Karpas-422 (cell line): ENCODE measurements around the gene AK8. TPM values are rescaled to one million over a fixed set of nuclear protein-coding genes. Genes with fewer than 3 reads are reported as not detected.

Source experiments
- DNase-seq: peaks from one replicate; pipeline ENCODE4 v3.0.0-alpha.2; 2015
- H2AFZ ChIP-seq: fragments of 200-600 bp; sonication (generic); 2 replicates; pipeline ENCODE4 v1.6.1; 2014; ENCODE audit warnings: antibody characterized with exemption, low read length, mixed read lengths
- H3K27ac ChIP-seq: fragments of 200-600 bp; sonication (generic); 2 replicates; pipeline ENCODE4 v1.5.1; 2014; ENCODE audit warnings: mild to moderate bottlenecking, low read length, moderate library complexity
- H3K27me3 ChIP-seq: fragments of 200-600 bp; sonication (generic); 2 replicates; pipeline ENCODE4 v1.6.1; 2014; ENCODE audit warnings: low read length, mixed read lengths
- H3K36me3 ChIP-seq: fragments of 200-600 bp; sonication (generic); 2 replicates; pipeline ENCODE4 v1.6.1; 2014; ENCODE audit warnings: low read length, mixed read lengths; ENCODE audit not compliant: insufficient read depth
- H3K4me1 ChIP-seq: fragments of 200-600 bp; sonication (generic); 2 replicates; pipeline ENCODE4 v1.6.1; 2014; ENCODE audit warnings: mild to moderate bottlenecking, low read length, mixed read lengths
- H3K4me2 ChIP-seq: fragments of 200-600 bp; sonication (generic); 2 replicates; pipeline ENCODE4 v1.6.1; 2014; ENCODE audit warnings: low read length, low read depth, mild to moderate bottlenecking; ENCODE audit not compliant: poor library complexity, severe bottlenecking
- H3K4me3 ChIP-seq: fragments of 200-600 bp; sonication (generic); 2 replicates; pipeline ENCODE4 v1.5.1; 2014; ENCODE audit warnings: mild to moderate bottlenecking, antibody characterized with exemption, low read length, mixed read lengths
- H3K79me2 ChIP-seq: fragments of 200-600 bp; sonication (generic); 2 replicates; pipeline ENCODE4 v1.6.1; 2014; ENCODE audit warnings: mild to moderate bottlenecking, low read length, mixed read lengths
- H3K9ac ChIP-seq: fragments of 200-600 bp; sonication (generic); 2 replicates; pipeline ENCODE4 v1.6.0; 2014; ENCODE audit warnings: low read length
- H3K9me2 ChIP-seq: fragments of 200-600 bp; sonication (generic), shearing (Covaris generic); replicated peaks from 2 replicates; pipeline ENCODE4 v1.6.0; 2014; ENCODE audit warnings: mild to moderate bottlenecking, low read length, moderate library complexity; ENCODE audit not compliant: insufficient read depth
- H3K9me3 ChIP-seq: fragments of 300-700, 200-600 bp; sonication (generic); 2 replicates; pipeline ENCODE4 v1.6.1; 2014; ENCODE audit warnings: low read length, mixed read lengths
- H4K20me1 ChIP-seq: fragments of 200-600 bp; sonication (generic); 2 replicates; pipeline ENCODE4 v1.6.1; 2014; ENCODE audit warnings: mild to moderate bottlenecking, antibody characterized with exemption, low read length, low read depth; ENCODE audit not compliant: insufficient read depth
- total RNA-seq: library from RNA; depleted of rRNA; stranded (reverse); fragments of >200 nt; shearing (Covaris generic); gene quantifications from 2 replicates; pipeline ENCODE4 v1.2.3, GENCODE V29; 2014; ENCODE audit warnings: low replicate concordance

AK8 gene
- total RNA-seq, 1 experiment from 2014 or later = not detected

DNA sequence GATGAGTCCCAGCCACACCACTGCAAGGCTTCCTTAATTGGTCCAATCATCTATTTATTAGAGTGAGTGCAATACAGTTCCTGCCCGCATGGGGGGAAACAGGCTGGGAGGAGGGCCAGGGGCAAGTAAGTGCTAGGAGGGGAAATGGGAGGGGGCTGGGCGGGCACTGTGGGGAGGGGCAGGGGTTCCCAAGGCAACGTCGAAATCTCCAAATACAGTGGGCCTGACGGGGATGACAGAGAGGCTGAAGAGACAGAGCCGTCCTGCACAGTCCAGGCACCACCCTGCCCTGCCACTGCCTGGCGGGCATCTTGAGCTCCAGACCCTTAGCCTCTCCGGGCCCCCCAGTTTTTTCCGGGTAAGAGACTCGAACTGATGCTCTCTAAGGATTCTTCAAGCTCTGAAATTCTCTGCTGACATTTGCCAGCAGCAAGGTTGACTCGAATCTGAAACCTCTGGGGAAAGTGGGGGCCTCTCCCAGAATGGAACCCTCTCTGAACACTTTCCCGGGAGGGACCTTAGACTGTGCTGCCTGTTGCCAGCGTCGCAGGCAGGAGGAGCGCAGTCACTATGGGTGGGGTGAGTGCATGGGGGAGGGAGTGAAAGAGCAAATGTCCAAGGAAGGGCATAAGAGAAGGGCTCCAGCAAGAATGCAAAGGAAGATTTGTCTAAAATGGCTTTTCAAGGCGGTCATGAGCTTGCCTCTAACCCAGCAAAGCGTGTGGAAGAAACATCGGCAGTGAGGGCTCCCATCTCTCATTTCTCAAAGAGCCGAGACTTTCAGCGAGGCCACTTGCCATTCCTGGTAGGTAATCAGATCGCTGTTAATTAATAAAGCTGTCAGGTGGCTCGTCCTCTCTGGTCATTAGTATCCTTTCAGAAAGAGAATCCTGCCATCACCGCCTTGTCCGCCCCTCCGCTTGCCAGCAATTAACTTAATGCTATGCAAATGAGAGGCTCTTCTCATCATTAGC, 108.9 kb downstream of the AK8 start:
- peak overlapping the region; percentile 68 for H3K4me2 ChIP-seq

DNA sequence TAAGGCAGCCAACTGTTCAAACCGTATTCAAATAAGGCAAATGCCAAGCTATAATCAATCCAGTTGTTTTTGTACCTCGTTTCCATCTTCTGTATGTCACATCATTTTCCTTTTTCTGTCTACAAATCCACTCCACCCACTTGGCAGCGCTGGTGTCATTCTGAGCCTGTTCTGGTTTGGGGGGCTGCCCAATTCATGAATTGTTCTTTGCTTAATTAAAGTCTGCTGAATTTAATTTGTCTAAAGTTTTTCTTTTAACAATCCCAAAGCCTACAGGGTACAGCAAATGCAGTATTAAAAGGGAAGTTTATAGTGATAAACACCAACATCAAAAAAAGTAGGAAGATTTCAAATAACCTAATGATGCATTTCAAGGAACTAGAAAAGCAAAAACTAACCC, 114.5 kb downstream of the AK8 start:
- Histone ChIP-seq H3K4me3 (no peak overlapping the region), H3K27ac (no peak overlapping the region), H4K20me1 (no peaks in the 10 kb centered on the region), H3K9me2 (no peaks in the 10 kb centered on the region), H3K27me3 (no peaks in the 10 kb centered on the region), H3K9ac (no peak overlapping the region), H3K36me3 (no peaks in the 10 kb centered on the region), H2AFZ (no peak overlapping the region), H3K79me2 (no peaks in the 10 kb centered on the region), H3K9me3 (no peaks in the 10 kb centered on the region), H3K4me1 (peaks cover 3% of the 10 kb centered on the region; the same call in 1 of the 2 replicates), H3K4me2 (no peak overlapping the region)
- DNase-seq = no peak

More for the DNA sequence above, 108.9 kb downstream of the AK8 start:
- Histone ChIP-seq H3K27ac (peak overlapping the region; percentile 49), H4K20me1 (no peaks in the 10 kb centered on the region), H3K9me3 (no peaks in the 10 kb centered on the region), H3K79me2 (no peaks in the 10 kb centered on the region), H3K4me1 (peaks cover 22% of the 10 kb centered on the region), H3K9ac (peak overlapping the region; percentile 72), H2AFZ (peak overlapping the region; percentile 26), H3K9me2 (no peaks in the 10 kb centered on the region), H3K36me3 (no peaks in the 10 kb centered on the region), H3K4me3 (peak overlapping the region; percentile 69), H3K27me3 (no peaks in the 10 kb centered on the region)
- DNase-seq = peak; percentile 83

DNA sequence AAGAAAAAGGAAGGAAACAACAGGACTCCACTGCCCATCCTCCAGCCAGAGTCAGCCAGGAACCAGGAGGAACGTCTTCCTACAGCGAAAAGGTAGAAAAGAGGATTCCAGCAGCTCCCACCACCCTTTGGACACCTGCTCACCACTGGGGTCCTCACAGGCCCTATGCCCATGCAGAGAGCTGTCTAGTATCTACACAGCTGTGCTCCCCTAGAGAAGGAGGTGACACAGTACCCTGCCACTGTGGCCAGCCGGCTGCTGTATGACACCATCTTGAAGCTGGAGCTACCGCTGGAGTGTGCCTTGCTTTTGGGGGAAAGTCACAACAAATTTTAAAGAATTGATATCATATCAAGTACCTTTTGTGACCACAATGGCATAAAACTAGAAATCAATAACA, 115.2 kb downstream of the AK8 start:
- Histone ChIP-seq H4K20me1 (no peaks in the 10 kb centered on the region), H3K27ac (no peak overlapping the region), H3K36me3 (no peaks in the 10 kb centered on the region), H3K4me2 (no peak overlapping the region), H3K9me2 (no peaks in the 10 kb centered on the region), H3K4me3 (no peak overlapping the region), H2AFZ (no peak overlapping the region), H3K79me2 (no peaks in the 10 kb centered on the region), H3K27me3 (no peaks in the 10 kb centered on the region), H3K4me1 (no peaks in the 10 kb centered on the region), H3K9me3 (no peaks in the 10 kb centered on the region), H3K9ac (no peak overlapping the region)
- DNase-seq = no peak

DNA sequence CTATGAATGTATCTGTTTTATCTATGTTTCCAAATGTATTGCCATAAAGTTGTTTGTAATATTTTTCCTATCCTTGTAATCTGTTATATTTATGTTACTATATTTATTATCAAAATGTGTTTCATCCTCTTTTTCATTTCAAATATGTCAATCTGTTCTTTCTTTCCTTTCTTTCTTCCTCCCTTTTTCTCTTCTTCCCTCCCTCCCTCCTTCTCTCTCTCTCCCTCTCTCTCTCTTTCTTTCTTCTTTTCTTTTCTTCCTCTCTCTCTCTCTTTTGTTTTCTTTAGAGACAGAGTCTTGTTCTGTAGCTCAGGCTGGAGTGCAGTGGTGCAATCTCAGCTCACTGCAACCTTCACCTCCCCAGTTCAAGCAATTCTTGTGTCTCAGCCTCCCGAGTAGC, 116.5 kb downstream of the AK8 start:
- Histone ChIP-seq H3K9me2 (no peaks in the 10 kb centered on the region), H3K27me3 (no peaks in the 10 kb centered on the region), H3K36me3 (no peaks in the 10 kb centered on the region), H3K4me1 (no peaks in the 10 kb centered on the region), H3K4me2 (no peak overlapping the region), H3K27ac (no peak overlapping the region), H3K9ac (no peak overlapping the region), H3K79me2 (no peaks in the 10 kb centered on the region), H3K9me3 (no peaks in the 10 kb centered on the region), H2AFZ (no peak overlapping the region), H4K20me1 (no peaks in the 10 kb centered on the region), H3K4me3 (no peak overlapping the region)
- no peak for DNase-seq

DNA sequence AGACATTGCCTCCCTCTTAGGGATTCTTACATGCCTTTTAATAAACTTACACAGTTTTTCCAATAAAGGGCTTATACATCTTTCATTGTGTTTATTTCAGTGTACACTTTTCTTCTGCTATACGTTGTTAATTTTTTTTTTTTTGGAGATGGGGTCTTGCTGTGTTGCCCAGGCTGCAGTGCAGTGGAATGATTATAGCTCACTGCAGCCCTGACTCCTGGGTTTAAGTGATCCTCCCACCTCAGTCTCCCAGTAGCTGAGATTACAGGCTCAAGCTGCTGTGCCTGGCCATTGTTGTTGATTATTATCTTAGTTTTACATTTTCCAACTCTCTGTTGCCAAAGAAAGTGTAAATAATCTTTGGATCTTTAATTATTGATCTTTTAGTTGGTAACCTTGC, 118.0 kb downstream of the AK8 start:
- H3K79me2 ChIP-seq = no peaks in the 10 kb centered on the region
- H3K4me1 ChIP-seq = no peaks in the 10 kb centered on the region
- H3K9me2 ChIP-seq = no peaks in the 10 kb centered on the region
- H2AFZ ChIP-seq = no peak overlapping the region
- H3K4me2 ChIP-seq = no peak overlapping the region
- no peaks in the 10 kb centered on the region for H3K9me3 ChIP-seq
- no peaks in the 10 kb centered on the region for H4K20me1 ChIP-seq
- no peaks in the 10 kb centered on the region for H3K36me3 ChIP-seq
- no peak overlapping the region for H3K4me3 ChIP-seq
- no peak for DNase-seq
- no peak overlapping the region for H3K27ac ChIP-seq
- no peak overlapping the region for H3K9ac ChIP-seq
- no peaks in the 10 kb centered on the region for H3K27me3 ChIP-seq

DNA sequence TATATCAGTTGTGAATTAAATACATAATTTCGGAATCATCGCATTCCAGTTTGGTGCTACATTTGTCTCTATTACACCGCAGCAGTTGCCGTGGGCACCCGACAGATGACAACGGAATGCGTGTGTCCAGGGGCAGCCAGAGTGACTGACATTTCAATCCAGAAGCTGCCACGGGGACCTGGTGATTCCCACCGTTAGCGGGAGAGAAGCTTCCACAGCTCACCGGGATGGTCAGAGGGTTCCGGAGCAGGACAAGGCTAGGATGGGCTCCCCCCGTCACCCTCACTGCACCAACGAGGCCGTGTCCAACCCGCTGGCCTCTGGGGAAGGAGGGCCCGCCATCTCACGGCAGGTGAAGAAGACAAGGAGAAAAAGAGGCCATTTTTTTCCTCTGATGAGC, 121.1 kb downstream of the AK8 start:
- Histone ChIP-seq H3K4me3 (no peak overlapping the region), H3K79me2 (no peaks in the 10 kb centered on the region)

DNA sequence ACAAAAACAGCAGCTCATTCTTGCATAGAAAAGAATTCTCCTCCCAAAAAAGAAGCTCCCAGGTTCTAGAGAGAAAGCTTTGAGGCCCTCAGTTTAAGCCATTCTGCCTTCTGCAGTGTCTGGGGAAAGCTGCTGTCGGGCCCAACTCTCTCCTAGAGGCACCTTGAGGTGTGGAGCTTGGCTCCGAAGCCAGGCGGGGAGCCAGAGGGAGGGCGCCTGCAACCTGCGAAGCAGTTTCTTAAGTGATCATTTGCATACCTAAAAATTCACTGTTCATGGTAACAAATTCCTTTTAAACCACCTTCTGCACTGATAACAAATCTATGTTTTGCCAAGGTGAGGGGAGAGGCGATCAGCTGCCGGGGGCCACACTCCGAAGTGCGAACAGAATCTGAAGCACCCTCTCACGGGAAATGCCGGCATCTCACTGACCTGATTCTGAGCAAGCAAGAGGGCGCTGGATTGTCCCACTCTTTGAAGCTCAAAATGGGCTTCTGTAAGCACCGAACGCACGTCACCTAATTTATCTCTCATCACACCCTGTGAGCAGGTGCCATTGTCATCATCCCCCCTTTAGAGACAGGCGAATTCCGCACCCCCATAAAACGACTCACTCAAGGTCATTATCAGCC, 121.8 kb downstream of the AK8 start:
- no peaks in the 10 kb centered on the region for H4K20me1 ChIP-seq
- no peak overlapping the region for H3K4me3 ChIP-seq
- H3K79me2 ChIP-seq = no peaks in the 10 kb centered on the region
- H3K36me3 ChIP-seq = no peaks in the 10 kb centered on the region
- no peak overlapping the region for H3K27ac ChIP-seq
- H3K27me3 ChIP-seq = no peaks in the 10 kb centered on the region
- H2AFZ ChIP-seq = no peak overlapping the region
- no peak overlapping the region for H3K9ac ChIP-seq
- no peak for DNase-seq
- no peak overlapping the region for H3K4me2 ChIP-seq
- H3K4me1 ChIP-seq = no peaks in the 10 kb centered on the region
- no peaks in the 10 kb centered on the region for H3K9me2 ChIP-seq
- no peaks in the 10 kb centered on the region for H3K9me3 ChIP-seq

More for the DNA sequence above, 121.1 kb downstream of the AK8 start:
- no peaks in the 10 kb centered on the region for H3K27me3 ChIP-seq
- H3K4me2 ChIP-seq = no peak overlapping the region
- no peaks in the 10 kb centered on the region for H4K20me1 ChIP-seq
- no peaks in the 10 kb centered on the region for H3K36me3 ChIP-seq
- no peak overlapping the region for H3K27ac ChIP-seq
- H3K9me3 ChIP-seq = no peaks in the 10 kb centered on the region
- H3K4me1 ChIP-seq = no peaks in the 10 kb centered on the region
- no peaks in the 10 kb centered on the region for H3K9me2 ChIP-seq
- DNase-seq = no peak
- no peak overlapping the region for H3K9ac ChIP-seq
- H2AFZ ChIP-seq = no peak overlapping the region

DNA sequence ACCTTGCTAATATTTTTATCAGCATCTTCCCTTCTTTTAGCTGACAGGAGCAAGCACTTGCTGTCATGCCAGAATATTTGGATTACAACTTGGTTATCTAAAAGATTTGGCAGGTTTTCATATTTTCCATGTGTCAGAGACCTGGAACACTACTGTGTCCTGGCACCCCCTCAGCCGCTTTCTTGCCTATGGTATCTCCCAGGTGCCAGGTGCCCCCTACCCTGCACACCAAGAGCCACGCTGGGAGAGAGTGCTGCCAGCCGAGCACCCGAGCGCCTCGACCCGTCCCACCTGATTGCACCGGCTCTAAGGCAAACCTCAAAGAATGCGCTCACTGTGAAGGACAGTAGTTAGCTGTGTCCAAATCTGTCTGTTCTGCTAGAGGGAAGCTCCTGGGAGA, 123.0 kb downstream of the AK8 start:
- Histone ChIP-seq H3K27me3 (no peaks in the 10 kb centered on the region), H2AFZ (no peak overlapping the region), H3K4me1 (no peaks in the 10 kb centered on the region), H3K36me3 (no peaks in the 10 kb centered on the region), H3K9me3 (no peaks in the 10 kb centered on the region), H4K20me1 (no peaks in the 10 kb centered on the region), H3K9me2 (no peaks in the 10 kb centered on the region), H3K79me2 (no peaks in the 10 kb centered on the region), H3K9ac (no peak overlapping the region), H3K27ac (no peak overlapping the region), H3K4me3 (no peak overlapping the region), H3K4me2 (no peak overlapping the region)
- no peak for DNase-seq
